HG03520 (cell line): ENCODE results near the gene CCNL2.
"Not testable (repeated sequence)": the region's sequence is repeated elsewhere in the genome, so short reads cannot be mapped to it uniquely, and the experiment has no call there.

Experiments
- ATAC-seq: cut with Tn5 transposase; IDR thresholded peaks from one replicate; pipeline ENCODE4 v1.9.1; 2021; ENCODE audit warnings: mild to moderate bottlenecking, moderate library complexity; ENCODE audit not compliant: unreplicated experiment

The CCNL2 gene

DNA sequence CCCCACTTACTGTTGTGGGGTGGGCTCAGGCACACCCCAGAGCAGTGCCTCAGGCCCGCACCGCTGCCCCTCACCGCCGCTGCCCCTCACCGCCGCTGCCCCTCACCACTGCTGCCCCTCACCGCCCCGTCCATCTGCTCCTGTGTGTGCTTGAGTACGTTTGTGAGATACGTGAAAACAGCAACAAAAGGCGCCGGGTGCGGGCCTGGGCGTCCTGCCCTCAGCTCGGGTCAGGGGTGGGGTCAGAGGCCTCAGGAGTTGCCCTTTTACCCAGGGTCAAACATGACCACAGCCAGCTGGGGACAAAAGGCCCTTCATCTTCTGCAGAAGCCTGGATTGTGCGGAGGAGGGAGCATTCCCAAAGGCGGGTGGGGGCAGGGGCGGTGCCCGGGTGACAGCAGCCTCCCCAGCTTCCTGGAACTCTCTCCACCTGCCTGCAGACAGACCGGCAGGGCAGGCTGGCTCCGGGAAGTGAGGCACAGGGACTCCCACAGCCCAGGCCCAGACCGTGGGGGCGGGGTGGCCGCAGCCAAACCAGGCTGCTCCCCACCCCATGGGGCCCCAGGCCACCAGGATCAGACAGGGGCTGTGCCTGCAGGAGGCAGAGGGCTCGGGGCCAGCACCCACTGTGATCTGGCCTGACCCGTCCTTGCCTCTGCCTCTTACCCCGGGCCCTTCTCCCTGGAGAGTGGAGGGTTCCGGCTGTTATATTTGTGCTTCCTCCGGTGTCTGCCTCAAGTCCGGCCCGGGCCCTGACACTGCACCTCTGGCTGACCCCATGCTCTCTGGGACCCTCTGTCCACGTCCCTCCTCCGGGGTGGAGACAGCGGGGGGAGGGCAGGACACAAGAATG is 34.0 kb upstream of the CCNL2 start:
- ATAC-seq: no peak

DNA sequence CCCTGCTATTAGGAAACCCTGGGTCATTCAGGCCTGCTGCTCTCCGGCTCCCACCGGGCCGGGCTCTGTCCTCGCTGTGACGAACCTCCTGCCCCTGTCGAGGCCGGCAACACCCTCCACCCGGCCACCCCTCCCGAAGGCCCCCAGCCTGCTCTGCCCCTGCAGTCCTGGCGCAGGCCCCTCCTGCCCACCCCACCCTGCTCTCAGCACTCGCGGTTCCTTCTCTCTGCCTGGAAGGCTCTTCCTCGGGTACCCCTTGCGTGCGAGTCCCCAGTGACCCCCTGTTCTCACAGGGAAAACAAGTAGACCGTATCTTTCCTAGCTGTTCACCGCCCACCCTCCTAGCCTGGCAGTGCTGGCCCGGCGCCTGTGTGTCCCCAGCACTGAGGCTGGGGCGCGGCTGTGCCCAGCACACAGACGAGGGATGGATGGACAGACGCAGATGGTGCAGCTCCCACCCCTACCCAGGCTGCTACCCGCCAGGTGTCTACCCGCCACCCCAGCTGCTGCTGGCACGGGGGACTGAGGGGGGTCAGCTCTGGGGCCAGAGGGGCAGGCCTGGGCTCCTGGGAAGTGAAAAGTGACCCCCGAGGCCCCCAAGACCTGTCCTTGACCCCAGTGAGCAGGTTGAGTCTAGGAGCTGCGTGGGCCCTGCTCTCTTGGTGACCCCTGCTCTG is 33.3 kb upstream of the CCNL2 start:
- ATAC-seq: no peak

DNA sequence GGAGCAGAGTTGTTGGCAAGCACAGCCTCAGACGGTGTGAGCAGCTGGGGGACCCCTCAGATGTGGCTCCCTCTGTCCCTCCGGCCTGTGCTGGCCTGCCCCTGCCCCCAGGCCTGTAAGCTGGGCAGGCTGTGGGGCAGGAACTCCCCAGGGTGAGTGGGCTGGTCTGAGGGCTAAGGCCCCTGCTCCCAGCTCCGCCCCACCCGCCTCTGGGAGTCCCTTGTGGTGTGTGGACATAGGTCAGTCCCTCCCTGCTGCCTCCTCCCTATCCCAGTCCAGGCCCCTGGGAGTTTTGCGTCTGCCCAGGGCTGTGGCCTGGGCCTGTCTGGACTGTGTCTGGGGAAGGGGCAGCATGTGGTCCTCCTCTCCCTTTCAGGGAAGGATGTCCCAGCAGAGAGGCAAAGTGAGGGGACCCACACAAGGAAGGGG is 32.7 kb upstream of the CCNL2 start:
- ATAC-seq: no peak

DNA sequence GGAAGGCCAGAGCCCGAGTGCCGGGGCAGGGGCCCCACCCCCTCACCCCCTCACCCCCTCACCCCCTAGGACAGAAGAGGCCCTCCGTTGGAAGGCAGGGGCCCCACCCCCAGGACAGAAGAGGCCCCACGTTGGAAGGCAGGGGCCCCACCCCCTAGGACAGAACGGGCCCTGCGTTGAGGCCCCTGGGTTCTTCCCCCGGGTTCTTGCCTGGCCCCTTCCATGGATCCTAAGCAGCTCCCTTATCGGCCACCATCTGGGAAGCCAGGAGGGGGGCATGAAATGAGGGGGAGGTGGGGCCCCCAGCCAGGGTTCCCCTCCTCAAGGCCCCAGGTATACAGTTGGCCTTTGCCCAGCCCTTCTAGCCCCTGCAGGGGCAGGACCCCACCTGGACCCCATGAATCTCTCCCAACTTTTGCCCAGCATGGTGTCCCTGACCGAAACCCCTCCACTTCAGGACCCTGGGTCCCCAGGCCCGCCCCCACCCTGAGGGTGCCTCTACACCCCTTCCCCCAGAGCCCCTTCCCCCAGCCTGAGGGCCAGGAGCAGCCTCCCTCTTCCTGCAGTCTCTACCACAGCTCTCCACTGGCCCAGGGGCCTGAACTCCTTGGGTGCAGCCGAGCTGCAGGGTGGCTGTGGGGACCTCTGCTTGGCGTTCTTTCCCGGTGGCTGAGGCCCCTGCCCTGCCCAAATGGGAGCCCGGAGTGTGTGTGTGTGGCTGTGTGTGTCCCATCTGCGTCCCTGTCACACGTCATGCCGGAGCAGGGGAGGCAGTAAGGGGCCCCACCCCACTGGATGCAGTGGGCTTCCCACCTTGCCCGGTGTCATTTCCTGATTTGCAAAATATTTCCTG is 32.1 kb upstream of the CCNL2 start:
- ATAC-seq: no peak

DNA sequence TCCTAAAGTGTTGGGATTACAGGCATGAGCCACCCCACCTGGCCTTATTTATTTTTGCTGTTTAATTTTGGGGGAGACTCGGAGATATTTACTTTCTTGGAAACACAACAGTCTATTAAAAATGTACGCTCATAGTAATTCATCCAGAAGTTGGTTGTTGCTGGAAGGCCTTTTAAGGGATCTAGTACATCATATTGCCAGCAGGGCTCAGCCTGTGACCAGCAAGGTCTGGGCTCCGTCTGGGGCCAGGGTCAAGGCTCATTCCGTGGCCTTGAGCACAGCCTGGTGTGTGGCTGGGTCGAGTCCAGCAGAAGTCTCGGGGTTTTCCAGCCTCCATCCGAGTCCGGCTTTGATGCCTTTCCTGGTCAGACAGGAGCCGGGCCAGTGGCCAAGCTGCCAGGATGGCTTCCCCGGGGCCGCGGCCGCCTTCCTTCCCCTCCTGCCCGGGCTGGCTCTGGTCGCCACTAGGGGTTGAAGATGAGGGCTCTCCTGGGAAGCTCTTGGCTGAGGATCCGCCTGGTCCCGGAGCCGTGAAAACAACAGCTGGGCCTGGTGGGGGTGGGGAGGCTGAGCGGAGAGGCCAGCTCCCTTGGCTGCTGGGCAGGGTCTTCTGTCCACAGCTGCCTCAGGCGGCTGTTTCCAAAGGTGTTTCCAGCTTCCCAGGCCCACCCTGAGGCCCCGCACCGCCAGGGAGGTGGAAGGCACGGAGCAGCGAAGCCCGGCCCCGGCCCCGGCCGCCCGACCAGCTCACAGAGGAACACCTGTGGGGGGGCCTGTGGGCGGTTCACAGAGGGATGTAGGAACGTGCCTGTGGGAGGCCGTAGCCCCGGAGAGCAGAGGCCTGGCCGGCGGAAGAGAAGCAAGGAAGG is 31.2 kb upstream of the CCNL2 start:
- ATAC-seq: no peak

DNA sequence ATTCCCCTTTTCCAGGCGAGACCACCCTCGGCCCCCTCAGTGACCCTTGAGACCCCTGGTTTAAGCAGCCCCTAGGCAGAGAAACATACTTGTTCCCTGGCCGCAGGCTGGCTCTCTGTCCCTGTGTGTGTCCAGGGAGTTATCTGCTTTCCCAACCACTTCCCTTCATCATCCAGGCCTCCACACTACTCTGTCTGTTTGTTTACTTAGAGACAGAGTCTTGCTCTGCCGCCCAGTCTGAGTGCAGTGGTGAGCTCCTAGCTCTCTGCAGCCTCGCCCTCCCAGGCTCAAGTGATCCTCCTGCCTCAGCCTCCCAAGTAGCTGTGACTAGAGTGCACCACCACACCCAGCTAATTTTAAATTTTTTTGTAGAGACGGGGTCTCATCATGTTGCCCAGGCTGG is 30.5 kb upstream of the CCNL2 start:
- ATAC-seq: no peak

DNA sequence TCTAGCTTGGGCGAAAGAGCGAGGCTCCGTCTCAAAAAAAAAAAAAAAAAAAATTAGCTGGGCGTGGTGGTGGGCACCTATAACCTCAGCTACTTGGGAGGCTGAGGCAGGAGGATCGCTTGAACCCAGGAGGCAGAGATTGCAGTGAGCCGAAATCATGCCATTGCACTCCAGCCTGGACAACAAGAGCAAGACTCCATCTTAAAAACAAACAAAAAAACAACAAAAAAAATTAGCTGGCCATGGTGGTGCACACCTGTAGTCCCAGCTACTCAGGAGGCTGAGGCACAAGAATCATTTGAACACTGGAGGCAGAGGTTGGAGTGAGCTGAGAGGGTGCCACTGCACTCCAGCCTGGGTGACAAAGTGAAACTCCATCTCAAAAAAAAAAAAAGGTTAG is 29.8 kb upstream of the CCNL2 start:
- ATAC-seq: not testable (repeated sequence)

DNA sequence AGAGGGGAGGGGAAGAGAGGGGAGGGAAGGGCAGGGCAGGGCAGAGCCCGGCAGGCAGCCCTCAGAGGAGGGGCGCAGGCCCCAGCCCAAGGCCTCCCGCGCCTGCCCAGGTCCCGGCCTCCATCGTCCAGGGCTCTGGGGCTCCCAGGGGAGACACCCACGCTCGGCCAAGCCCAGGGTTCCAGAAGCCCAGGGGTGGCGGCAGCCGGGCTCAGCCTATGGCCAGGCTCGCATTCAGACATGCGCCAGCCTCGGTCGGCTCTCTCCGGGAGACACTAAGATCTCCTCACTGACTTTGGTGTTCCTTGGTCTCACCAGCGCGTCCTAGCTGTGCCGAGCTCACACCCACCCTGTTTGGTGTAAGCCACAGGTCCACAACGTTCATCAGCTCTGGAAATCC is 29.0 kb upstream of the CCNL2 start:
- no peak for ATAC-seq

DNA sequence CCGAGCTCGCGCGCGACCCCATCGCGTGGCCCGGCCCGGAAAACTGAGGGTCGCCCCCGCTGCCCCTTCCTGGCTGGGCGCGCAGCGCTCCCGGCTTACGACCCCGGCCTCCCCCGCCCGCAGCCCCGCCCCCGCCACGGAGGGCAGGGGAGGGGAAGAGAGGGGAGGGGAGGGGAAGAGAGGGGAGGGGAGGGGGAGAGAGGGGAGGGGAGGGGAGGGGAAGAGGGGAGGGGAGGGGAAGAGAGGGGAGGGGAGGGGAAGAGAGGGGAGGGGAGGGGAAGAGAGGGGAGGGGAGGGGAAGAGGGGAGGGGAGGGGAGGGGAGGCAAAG is 28.6 kb upstream of the CCNL2 start:
- ATAC-seq: no peak

DNA sequence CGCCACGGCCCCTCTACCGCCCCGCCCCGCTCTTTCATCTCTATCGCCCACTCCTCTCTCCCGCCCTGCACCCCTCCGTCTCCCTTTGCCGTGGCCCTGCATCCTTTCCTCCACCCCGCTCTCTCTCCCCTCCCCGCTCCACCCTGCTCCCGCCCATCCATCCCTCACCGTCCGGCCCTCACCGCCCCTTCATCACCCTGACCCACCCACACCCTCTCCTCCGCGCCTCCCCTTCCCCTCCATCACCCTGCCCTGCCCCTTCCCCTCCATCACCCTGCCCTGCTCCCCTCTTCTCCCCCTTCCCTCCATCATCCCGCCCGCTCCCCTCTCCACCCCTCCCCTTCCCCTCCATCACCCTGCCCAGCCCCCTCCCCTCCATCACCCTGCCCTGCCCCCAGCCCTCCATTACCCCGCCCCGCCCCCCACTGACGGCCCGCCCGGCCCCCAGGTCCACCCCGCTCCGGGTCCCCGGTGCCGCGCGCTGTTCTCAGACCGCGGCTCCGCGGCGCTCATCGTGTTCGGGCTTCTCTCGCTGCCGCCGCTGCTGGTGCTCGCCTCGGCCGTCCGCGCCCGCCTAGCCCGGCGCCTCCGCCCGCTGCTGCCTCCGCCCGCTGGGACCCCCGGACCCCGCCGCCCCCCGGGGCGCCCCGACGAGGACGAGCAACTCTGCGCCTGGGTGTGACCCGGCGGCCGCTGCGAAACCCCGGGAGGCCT is 28.1 kb upstream of the CCNL2 start:
- ATAC-seq: no peak

DNA sequence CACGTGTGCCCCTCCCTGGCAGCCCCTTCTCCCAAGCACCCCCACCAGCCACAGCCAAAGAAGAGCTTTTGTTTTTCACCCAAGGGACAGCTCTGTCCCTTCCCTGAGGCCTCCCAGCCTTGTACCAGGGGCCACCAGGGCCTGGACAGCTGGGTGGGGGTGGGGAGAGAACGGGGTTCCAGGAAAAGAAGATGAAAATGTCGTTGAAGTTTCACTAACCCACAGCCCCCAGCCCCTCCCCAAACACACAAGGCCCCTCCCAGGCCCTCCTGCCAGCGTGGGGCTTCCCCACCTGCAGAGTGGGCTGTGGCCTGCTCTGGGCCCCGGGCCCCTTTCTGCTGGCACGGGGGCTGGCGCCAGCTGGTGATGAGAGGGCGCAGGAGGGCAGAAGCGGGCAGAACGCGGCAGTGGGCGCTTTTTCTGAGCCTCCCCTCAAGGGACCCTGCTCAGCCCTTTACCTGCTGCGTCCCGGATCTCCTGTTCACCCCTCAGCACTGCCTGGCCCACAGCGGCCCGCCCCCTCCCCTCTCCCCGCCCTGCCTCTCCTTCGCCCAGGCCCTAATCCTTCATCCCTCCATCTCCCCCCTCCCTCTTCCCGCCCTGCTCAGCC is 27.5 kb upstream of the CCNL2 start:
- no peak for ATAC-seq

DNA sequence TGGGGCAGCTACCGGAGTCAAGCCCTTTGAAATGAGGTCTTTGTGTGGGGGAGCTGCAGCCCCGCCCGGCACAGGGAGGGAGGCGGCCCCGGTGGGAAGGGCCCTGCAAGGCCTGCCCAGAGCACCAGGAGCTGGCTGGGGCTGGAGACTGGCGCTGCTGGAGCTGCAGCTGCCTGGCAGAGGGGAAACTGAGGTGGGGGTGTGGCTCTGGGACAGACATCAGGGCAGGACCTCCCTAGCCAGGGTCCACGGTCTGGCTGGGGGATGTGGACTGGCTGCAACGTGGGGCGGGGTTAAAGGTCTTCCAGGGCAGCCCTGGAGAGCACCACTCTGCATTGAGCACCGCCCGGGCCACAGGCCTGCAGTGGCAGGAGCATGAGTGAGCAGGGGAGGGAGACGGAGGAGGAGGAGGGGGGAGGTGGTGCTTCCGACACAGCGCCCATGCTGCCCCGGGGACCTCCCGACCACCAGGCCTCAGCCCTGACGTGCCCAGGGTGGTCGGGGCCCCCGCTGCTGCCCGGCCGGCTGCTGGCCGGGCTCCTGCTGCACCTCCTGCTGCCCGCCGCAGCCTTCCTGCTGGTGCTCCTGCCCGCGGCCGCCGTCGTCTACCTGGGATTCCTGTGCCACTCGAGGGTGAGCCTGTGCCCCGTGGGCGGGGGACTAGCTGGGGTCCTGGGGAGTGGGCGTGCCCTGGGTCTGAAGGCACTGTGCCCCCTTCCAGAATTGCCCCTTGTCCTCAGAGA is 26.8 kb upstream of the CCNL2 start:
- ATAC-seq: no peak

DNA sequence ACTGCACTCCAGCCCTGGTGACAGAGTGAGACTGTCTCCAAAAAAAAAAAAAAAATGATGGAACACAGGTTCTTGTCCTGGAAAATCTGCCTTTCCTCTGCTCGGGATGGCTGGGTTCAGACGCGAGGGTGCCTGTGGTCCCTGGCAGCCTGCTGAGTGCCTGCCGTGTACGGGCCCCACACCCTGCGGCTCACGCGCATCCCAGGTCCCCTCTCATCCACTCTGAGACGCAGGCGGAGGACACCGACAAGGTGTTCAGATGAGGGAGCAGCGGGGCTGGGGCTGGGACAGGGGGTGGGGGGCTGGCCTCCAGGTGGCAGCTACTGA is 26.3 kb upstream of the CCNL2 start:
- no peak for ATAC-seq

DNA sequence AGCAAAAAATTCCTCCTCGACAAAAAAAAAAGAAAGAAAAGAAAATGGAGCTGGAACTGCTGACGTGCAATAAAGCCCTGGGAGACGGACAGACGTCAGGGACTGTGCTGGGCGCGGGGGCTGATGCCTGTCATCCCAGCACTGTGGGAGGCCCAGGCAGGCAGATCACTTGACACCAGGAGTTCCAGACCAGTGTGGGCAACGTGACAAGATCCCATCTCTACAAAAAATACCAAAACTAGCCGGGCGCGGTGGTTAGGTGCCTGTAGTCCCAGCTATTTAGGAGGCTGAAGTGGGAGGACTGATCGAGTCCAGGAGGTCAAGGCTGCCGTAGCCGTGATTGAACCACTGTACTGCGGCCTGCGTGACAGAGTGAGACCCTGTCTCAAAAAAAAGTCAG is 25.6 kb upstream of the CCNL2 start:
- no peak for ATAC-seq

DNA sequence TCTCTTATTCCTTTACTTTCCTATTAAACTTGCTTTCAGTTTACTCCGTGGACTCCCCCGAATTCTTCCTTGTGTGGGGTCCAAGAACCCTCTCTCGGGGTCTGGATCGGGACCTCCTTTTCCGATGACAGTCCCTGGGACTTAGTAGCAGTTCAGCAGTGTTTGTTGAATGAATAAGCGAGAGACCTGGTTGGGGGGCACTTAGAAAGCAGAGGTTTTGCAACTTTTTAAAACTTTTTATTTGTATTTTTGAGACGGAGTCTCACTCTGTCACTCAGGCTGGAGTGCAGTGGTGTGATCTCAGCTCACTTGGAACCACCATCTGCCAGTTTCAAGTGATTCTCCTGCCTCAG is 24.1 kb upstream of the CCNL2 start:
- no peak for ATAC-seq

DNA sequence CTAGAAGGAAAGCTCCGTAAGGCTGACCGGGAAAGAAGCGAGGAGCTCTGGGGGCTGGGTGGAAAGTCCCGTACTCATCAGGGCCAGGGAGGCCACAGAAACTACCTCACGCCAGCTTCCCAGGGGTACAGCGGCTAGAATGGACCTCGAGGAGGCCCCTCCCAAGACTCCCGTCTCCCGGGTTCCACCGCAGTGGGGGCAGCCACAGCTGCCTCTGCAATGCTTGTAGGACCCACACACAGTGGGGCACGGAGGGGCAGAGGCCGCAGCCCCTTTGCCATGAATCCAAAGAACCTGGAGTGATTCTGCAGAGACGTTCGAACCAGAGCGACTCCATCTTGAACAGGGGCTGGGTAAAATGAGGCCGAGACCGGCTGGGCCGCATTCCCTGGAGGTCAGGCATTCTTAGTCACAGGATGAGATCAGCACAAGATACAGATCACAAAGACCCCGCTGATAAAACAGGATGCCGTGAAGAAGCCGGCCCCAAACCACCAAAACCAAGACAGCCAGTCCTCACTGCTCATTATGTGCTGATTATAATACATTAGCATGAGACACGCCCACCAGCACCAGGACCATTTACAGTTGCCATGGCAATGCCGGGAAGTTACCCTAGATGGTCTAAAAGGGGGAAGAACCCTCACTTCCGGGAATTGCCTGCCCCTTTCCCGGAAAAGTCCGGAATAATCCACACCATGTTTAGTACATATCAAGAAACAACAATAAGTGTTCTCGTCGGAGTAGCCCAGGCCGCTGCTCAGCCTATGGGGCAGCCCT is 23.5 kb upstream of the CCNL2 start:
- no peak for ATAC-seq

DNA sequence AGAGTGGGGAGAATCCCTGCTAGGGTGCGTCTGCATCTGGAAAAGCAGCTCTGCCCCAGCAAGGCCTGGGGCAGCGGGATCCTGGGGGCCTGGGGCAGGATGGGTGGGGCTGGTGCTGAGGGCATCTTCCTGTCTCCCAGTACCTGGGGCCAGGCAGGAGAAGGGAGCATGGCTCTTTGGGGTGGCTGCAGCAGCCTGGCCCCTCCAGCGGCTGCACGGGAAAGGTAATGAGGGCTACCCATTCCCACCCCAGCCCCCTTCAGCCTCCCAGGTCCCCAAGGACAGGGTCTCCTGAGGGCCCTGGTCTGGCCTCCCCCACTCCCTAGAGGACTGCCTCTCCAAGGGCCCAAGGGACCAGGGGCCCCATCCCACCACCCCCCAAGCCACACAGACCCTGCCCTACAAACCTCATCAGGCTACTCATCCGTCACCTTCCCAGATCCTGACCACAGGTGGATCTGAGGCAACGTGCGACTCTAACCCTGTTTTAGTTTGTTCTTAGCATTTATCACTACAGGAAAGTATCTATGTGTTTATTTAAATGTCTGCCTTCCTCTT is 22.9 kb upstream of the CCNL2 start:
- no peak for ATAC-seq
